Nephron (organoid): ENCODE data around the gene EDA2R.
A peak's percentile ranks its signal among the peaks of the same experiment; 100 is the strongest.

Experiments
- H3K27ac Mint-ChIP-seq, 3 experiments: 2 replicates each; pipeline ENCODE4 v1.8.0; 2020; ENCODE audit warnings: mixed read lengths in 3 of 3, mild to moderate bottlenecking in 2 of 3, moderate library complexity in 1 of 3
- H3K27me3 Mint-ChIP-seq: 2 replicates; pipeline ENCODE4 v1.8.0; 2021; ENCODE audit warnings: low read depth, mild to moderate bottlenecking, moderate library complexity, mixed read lengths
- H3K36me3 Mint-ChIP-seq: 2 replicates; pipeline ENCODE4 v1.8.0; 2020; ENCODE audit warnings: low read depth, mixed read lengths
- H3K4me1 Mint-ChIP-seq: 2 replicates; pipeline ENCODE4 v1.8.0; 2020; ENCODE audit warnings: mixed read lengths
- H3K4me3 Mint-ChIP-seq, 3 experiments: 2 replicates each; pipeline ENCODE4 v1.8.0; 2020; ENCODE audit warnings: mild to moderate bottlenecking in 3 of 3, mixed read lengths in 3 of 3, moderate library complexity in 2 of 3
- H3K9me3 Mint-ChIP-seq: 2 replicates; pipeline ENCODE4 v1.8.0; 2020; ENCODE audit warnings: mixed read lengths
- CTCF ChIP-seq, 3 experiments: fragments of 200-600 bp; sonication (generic); IDR thresholded peaks; one replicate each; pipeline ENCODE4 v1.5.0; 2021; ENCODE audit warnings: antibody characterized with exemption in 3 of 3; ENCODE audit not compliant: unreplicated experiment in 3 of 3

Gene EDA2R

GRCh38 chrX:66676413-66676812 lies 37.5 kb upstream of the EDA2R start:
- no peaks in the 10 kb centered on the region for H3K36me3 Mint-ChIP-seq
- TF ChIP-seq CTCF (IDR thresholded peaks at IDR 0.05; ENCODE audit: unreplicated experiment in 3 of 3) = no peak
- H3K27me3 Mint-ChIP-seq = no peaks in the 10 kb centered on the region
- no peak overlapping the region for H3K27ac Mint-ChIP-seq
- no peaks in the 10 kb centered on the region for H3K9me3 Mint-ChIP-seq
- H3K4me3 Mint-ChIP-seq = no peak overlapping the region
- H3K4me1 Mint-ChIP-seq = no peaks in the 10 kb centered on the region

GRCh38 chrX:66675541-66675940 lies 36.7 kb upstream of the EDA2R start:
- Mint-ChIP-seq H3K9me3 (peaks cover 2% of the 10 kb centered on the region), H3K36me3 (no peaks in the 10 kb centered on the region), H3K4me1 (no peaks in the 10 kb centered on the region), H3K4me3 (no peak overlapping the region), H3K27ac (no peak overlapping the region), H3K27me3 (no peaks in the 10 kb centered on the region)
- TF ChIP-seq CTCF (IDR thresholded peaks at IDR 0.05; ENCODE audit: unreplicated experiment in 3 of 3) = no peak

- no peaks in the 10 kb centered on the region for H3K4me1 Mint-ChIP-seq
- TF ChIP-seq CTCF (IDR thresholded peaks at IDR 0.05; ENCODE audit: unreplicated experiment in 3 of 3) = no peak
- no peaks in the 10 kb centered on the region for H3K27me3 Mint-ChIP-seq
- no peak overlapping the region for H3K4me3 Mint-ChIP-seq
- H3K27ac Mint-ChIP-seq = no peak overlapping the region
- H3K36me3 Mint-ChIP-seq = no peaks in the 10 kb centered on the region
- H3K9me3 Mint-ChIP-seq = peaks cover 5% of the 10 kb centered on the region
Observed at GRCh38 chrX:66674506-66674905, 35.6 kb upstream of the EDA2R start.

- Mint-ChIP-seq H3K4me1 (no peaks in the 10 kb centered on the region), H3K9me3 (peaks cover 5% of the 10 kb centered on the region), H3K36me3 (no peaks in the 10 kb centered on the region), H3K27ac (no peak overlapping the region), H3K4me3 (no peak overlapping the region), H3K27me3 (no peaks in the 10 kb centered on the region)
- TF ChIP-seq CTCF (IDR thresholded peaks at IDR 0.05; ENCODE audit: unreplicated experiment in 3 of 3) = no peak
Observed at GRCh38 chrX:66672106-66672505, 33.2 kb upstream of the EDA2R start.

- Mint-ChIP-seq H3K27me3 (no peaks in the 10 kb centered on the region), H3K27ac (no peak overlapping the region), H3K4me3 (no peak overlapping the region), H3K36me3 (no peaks in the 10 kb centered on the region), H3K4me1 (no peaks in the 10 kb centered on the region), H3K9me3 (peaks cover 11% of the 10 kb centered on the region)
- no peak for TF ChIP-seq CTCF (IDR thresholded peaks at IDR 0.05; ENCODE audit: unreplicated experiment in 3 of 3)
Observed at GRCh38 chrX:66654411-66654810, 15.5 kb upstream of the EDA2R start.

- peak overlapping the region in 1 of 3 experiments; percentile 26 for H3K27ac Mint-ChIP-seq
- peaks cover 3% of the 10 kb centered on the region for H3K9me3 Mint-ChIP-seq
Observed at GRCh38 chrX:66635360-66635759, 3.5 kb downstream of the EDA2R start.

More at GRCh38 chrX:66635360-66635759, 3.5 kb downstream of the EDA2R start:
- H3K4me1 Mint-ChIP-seq = peaks cover 31% of the 10 kb centered on the region
- TF ChIP-seq CTCF (IDR thresholded peaks at IDR 0.05; ENCODE audit: unreplicated experiment in 3 of 3) = no peak
- no peaks in the 10 kb centered on the region for H3K36me3 Mint-ChIP-seq
- peak overlapping the region in 1 of 3 experiments; percentile 31 for H3K4me3 Mint-ChIP-seq
- no peaks in the 10 kb centered on the region for H3K27me3 Mint-ChIP-seq
